Left lung (tissue), 10 donors: ENCODE measurements around the gene CDK5RAP2. TPM values are rescaled to one million over a fixed set of nuclear protein-coding genes. Genes with fewer than 3 reads are reported as not detected.
"Not testable (repeated sequence)": the region's sequence is repeated elsewhere in the genome, so short reads cannot be mapped to it uniquely, and the experiment has no call there.

Source experiments
- ATAC-seq: fragments of 200-7000 bp; cut with Tn5 transposase; one replicate; pipeline ENCODE4 v1.9.1; 2020; ENCODE audit warnings: moderate library complexity
- DNase-seq, 4 donors: peaks; one replicate each; pipeline ENCODE4 v3.0.0-alpha.2; 2013 to 2020
- H3K27ac ChIP-seq, 2 donors: fragments of 200-600 bp; sonication (generic) in 1 of 2; one replicate each; pipeline versions ENCODE4 v1.5.0 to v1.8.0; 2020 to 2021
- H3K27me3 ChIP-seq, 2 donors: fragments of 200-600 bp; sonication (generic) in 1 of 2; one replicate each; pipeline versions ENCODE4 v1.5.0 to v1.8.0; 2020 to 2021
- H3K36me3 ChIP-seq, 2 donors: fragments of 200-600 bp; sonication (generic) in 1 of 2; one replicate each; pipeline versions ENCODE4 v1.5.0 to v1.8.0; 2020 to 2021
- H3K4me1 ChIP-seq, 2 donors: fragments of 200-600 bp; one replicate each; pipeline ENCODE4 v1.8.0; 2021
- H3K4me3 ChIP-seq, 2 donors: fragments of 200-600 bp; sonication (generic) in 1 of 2; one replicate each; pipeline versions ENCODE4 v1.5.0 to v1.8.0; 2020 to 2021; ENCODE audit warnings: mild to moderate bottlenecking in 1 of 2
- H3K9me3 ChIP-seq, 2 donors: fragments of 200-600 bp; sonication (generic) in 1 of 2; one replicate each; pipeline versions ENCODE4 v1.5.0 to v1.8.0; 2020 to 2021
- CTCF ChIP-seq, 2 donors: fragments of 200-600 bp; sonication (generic) in 1 of 2; IDR thresholded peaks; one replicate each; pipeline versions ENCODE4 v1.5.0 to v1.8.0; 2021; ENCODE audit warnings: antibody characterized with exemption in 2 of 2
- intact Hi-C, 2 donors: fragments of 100-400 bp; cut with DNase I; formaldehyde crosslinking; loops; one replicate each; pipeline versions ENCODE4 v1.11.2 to v1.14.2; 2022
- polyA plus RNA-seq, 6 donors: library from polyadenylated mRNA; unstranded; fragments of 120-200 nt; gene quantifications; one replicate each; pipeline ENCODE4 v1.2.1, GENCODE V29; 2013; ENCODE audit not compliant: insufficient read length in 6 of 6
- total RNA-seq, 2 donors: library from RNA; stranded (reverse); fragmentation: NEBNext Ultra II Directional; extraction: Animal tissue kit (Norgen Biotek cat#: 25700); gene quantifications; one replicate each; pipeline ENCODE4 v1.2.1, GENCODE V29; 2021
- donor health status: DM: no; HTN: yes; CAD: no.
- donor health status: DM: no; HTN: no; CAD: no.

CDK5RAP2 gene
- total and polyA plus RNA-seq, 8 donors, result 40.5 to 75.7 (median 62.6) TPM

GRCh38 chr9:120513825-120514396, 66.1 kb downstream of the CDK5RAP2 start:
- H3K4me3 ChIP-seq, result no peak overlapping the region
- no peak for DNase-seq
- no peak for TF ChIP-seq CTCF (IDR thresholded peaks at IDR 0.05)
- H3K27me3 ChIP-seq, result no peaks in the 10 kb centered on the region
- peaks cover 0 to 83% of the 10 kb centered on the region in 2 donors for H3K36me3 ChIP-seq
- peaks cover 0 to 7% of the 10 kb centered on the region in 2 donors for H3K9me3 ChIP-seq
- no peak for ATAC-seq
- intact Hi-C loops, result no loop called here
- no peak overlapping the region for H3K27ac ChIP-seq
- H3K4me1 ChIP-seq, result no peaks in the 10 kb centered on the region

GRCh38 chr9:120510816-120511215, 69.2 kb downstream of the CDK5RAP2 start:
- no peak for TF ChIP-seq CTCF (IDR thresholded peaks at IDR 0.05)
- Histone ChIP-seq H3K27me3 (no peaks in the 10 kb centered on the region), H3K4me1 (no peaks in the 10 kb centered on the region), H3K36me3 (peaks cover 0 to 73% of the 10 kb centered on the region in 2 donors), H3K27ac (no peak overlapping the region), H3K4me3 (no peak overlapping the region), H3K9me3 (peaks cover 0 to 11% of the 10 kb centered on the region in 2 donors)
- DNase-seq (no peak), ATAC-seq (no peak)
- intact Hi-C loops, result no loop called here

- peaks cover 0 to 11% of the 10 kb centered on the region in 2 donors for H3K9me3 ChIP-seq
- H3K27ac ChIP-seq, result no peak overlapping the region
- ATAC-seq (no peak), DNase-seq (no peak)
- H3K27me3 ChIP-seq, result no peaks in the 10 kb centered on the region
- TF ChIP-seq CTCF (IDR thresholded peaks at IDR 0.05), result no peak
- H3K36me3 ChIP-seq, result peaks cover 0 to 51% of the 10 kb centered on the region in 2 donors
- no peak overlapping the region for H3K4me3 ChIP-seq
- H3K4me1 ChIP-seq, result no peaks in the 10 kb centered on the region
- intact Hi-C loops, result no loop called here
Observed at GRCh38 chr9:120507936-120508510, 71.9 kb downstream of the CDK5RAP2 start.

- H3K4me3 ChIP-seq, result no peak overlapping the region
- intact Hi-C loops, result no loop called here
- H3K27ac ChIP-seq, result no peak overlapping the region
- DNase-seq (no peak), ATAC-seq (peak; percentile 74)
- H3K27me3 ChIP-seq, result no peaks in the 10 kb centered on the region
- H3K36me3 ChIP-seq, result peaks cover 0 to 45% of the 10 kb centered on the region in 2 donors
- TF ChIP-seq CTCF (IDR thresholded peaks at IDR 0.05), result no peak
- H3K9me3 ChIP-seq, result peaks cover 0 to 6% of the 10 kb centered on the region in 2 donors
- peaks cover 0 to 3% of the 10 kb centered on the region in 2 donors for H3K4me1 ChIP-seq
Observed at GRCh38 chr9:120505186-120505585, 74.8 kb downstream of the CDK5RAP2 start.

GRCh38 chr9:120500733-120501132, 79.2 kb downstream of the CDK5RAP2 start:
- DNase-seq (no peak), ATAC-seq (peak; percentile 64)
- TF ChIP-seq CTCF (IDR thresholded peaks at IDR 0.05), result no peak
- no peaks in the 10 kb centered on the region for H3K27me3 ChIP-seq
- H3K36me3 ChIP-seq, result peaks cover 0 to 27% of the 10 kb centered on the region in 2 donors
- intact Hi-C loops, result no loop called here
- H3K27ac ChIP-seq, result no peak overlapping the region
- peaks cover 0 to 3% of the 10 kb centered on the region in 2 donors for H3K4me1 ChIP-seq
- H3K4me3 ChIP-seq, result no peak overlapping the region
- H3K9me3 ChIP-seq, result no peaks in the 10 kb centered on the region

- ATAC-seq, H3K9me3 ChIP-seq, H3K27ac ChIP-seq, intact Hi-C loops, H3K27me3 ChIP-seq, H3K4me3 ChIP-seq, DNase-seq, H3K4me1 ChIP-seq: not testable (repeated sequence)
- peaks cover 0 to 20% of the 10 kb centered on the region in 2 donors for H3K36me3 ChIP-seq
Observed at GRCh38 chr9:120497865-120498264, 82.1 kb downstream of the CDK5RAP2 start.

GRCh38 chr9:120496438-120496837, 83.5 kb downstream of the CDK5RAP2 start:
- intact Hi-C loops, H3K4me3 ChIP-seq, H3K36me3 ChIP-seq, H3K4me1 ChIP-seq, H3K27ac ChIP-seq, H3K9me3 ChIP-seq, H3K27me3 ChIP-seq, ATAC-seq, DNase-seq: not testable (repeated sequence)
